ENCODE data around the gene GTF2E1.
"Not testable (repeated sequence)": the region's sequence is repeated elsewhere in the genome, so short reads cannot be mapped to it uniquely, and the experiment has no call there.

Gene GTF2E1

GRCh38 chr3:120770891-120771290 lies 28.3 kb downstream of the GTF2E1 start:
- Histone ChIP-seq H3K27me3 (ENCODE audit: insufficient read depth, low read depth, severe bottlenecking) (no peaks in the 10 kb centered on the region), H3K4me3 (ENCODE audit: low read depth, low read length) (no peak overlapping the region), H3K27ac (no peak overlapping the region), H3K36me3 (peaks cover 15% of the 10 kb centered on the region), H3K9me3 (ENCODE audit: severe bottlenecking) (no peaks in the 10 kb centered on the region)
- no peak for TF ChIP-seq CTCF (IDR thresholded peaks at IDR 0.05; ENCODE audit: low read depth, low read length)
- no peak for DNase-seq

GRCh38 chr3:120772081-120772480 lies 29.5 kb downstream of the GTF2E1 start:
- DNase-seq, result no peak
- H3K27ac ChIP-seq, result no peak overlapping the region
- no peaks in the 10 kb centered on the region for H3K27me3 ChIP-seq (ENCODE audit: insufficient read depth, low read depth, severe bottlenecking)
- H3K36me3 ChIP-seq, result peaks cover 23% of the 10 kb centered on the region
- no peaks in the 10 kb centered on the region for H3K9me3 ChIP-seq (ENCODE audit: severe bottlenecking)
- H3K4me3 ChIP-seq (ENCODE audit: low read depth, low read length), result no peak overlapping the region
- no peak for TF ChIP-seq CTCF (IDR thresholded peaks at IDR 0.05; ENCODE audit: low read depth, low read length)

- no peak for DNase-seq
- no peaks in the 10 kb centered on the region for H3K27me3 ChIP-seq (ENCODE audit: insufficient read depth, low read depth, severe bottlenecking)
- H3K9me3 ChIP-seq (ENCODE audit: severe bottlenecking), result no peaks in the 10 kb centered on the region
- TF ChIP-seq CTCF (IDR thresholded peaks at IDR 0.05; ENCODE audit: low read depth, low read length), result no peak
- peaks cover 26% of the 10 kb centered on the region for H3K36me3 ChIP-seq
- no peak overlapping the region for H3K27ac ChIP-seq
- no peak overlapping the region for H3K4me3 ChIP-seq (ENCODE audit: low read depth, low read length)
These were observed 31.4 kb downstream of the GTF2E1 start for GRCh38 chr3:120773932-120774331.

DNA sequence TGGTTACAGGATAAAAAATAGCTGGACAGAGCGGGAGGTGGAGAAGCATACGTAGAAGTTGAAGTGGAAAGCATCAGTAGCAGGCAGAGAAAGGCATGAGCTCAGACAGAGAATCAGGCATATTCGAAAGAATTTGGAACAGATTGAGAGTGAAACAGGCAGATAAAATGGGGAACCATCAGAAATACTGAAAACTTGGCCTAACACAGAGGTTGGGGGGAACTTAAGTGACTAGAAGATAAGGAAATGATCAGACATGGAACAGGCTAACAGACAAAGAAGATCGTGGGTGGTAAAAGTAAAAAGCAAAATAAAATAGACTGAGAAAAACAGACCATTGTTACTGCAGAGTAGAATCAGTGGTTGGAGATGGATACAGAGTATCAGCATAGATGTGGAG lies 32.9 kb downstream of the GTF2E1 start:
- Histone ChIP-seq H3K27ac (no peak overlapping the region), H3K27me3 (ENCODE audit: insufficient read depth, low read depth, severe bottlenecking) (no peaks in the 10 kb centered on the region), H3K4me3 (ENCODE audit: low read depth, low read length) (no peak overlapping the region), H3K36me3 (peaks cover 29% of the 10 kb centered on the region), H3K9me3 (ENCODE audit: severe bottlenecking) (no peaks in the 10 kb centered on the region)
- DNase-seq, result no peak
- TF ChIP-seq CTCF (IDR thresholded peaks at IDR 0.05; ENCODE audit: low read depth, low read length), result no peak

DNA sequence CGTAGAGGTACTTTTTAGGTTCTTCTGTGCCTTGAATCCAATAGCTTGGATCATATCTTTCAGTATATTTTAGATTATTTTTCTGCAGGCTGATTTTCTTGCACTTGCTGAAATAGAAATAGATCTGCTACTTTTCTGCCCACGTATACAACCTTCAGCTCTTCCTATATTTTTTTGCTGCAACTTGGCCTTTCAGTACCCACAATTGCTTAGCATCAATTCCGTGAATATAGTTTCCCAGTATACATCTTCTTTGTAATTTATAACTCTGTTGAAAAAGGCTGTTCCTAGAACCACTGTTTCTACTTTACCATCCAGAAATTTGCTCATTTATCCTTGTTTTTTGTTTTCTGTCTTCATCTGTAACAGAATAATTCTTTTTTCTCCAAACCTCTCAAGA lies 36.2 kb downstream of the GTF2E1 start:
- no peaks in the 10 kb centered on the region for H3K27me3 ChIP-seq (ENCODE audit: insufficient read depth, low read depth, severe bottlenecking)
- peaks cover 23% of the 10 kb centered on the region for H3K36me3 ChIP-seq
- H3K9me3 ChIP-seq (ENCODE audit: severe bottlenecking), result no peaks in the 10 kb centered on the region
- no peak for DNase-seq
- no peak for TF ChIP-seq CTCF (IDR thresholded peaks at IDR 0.05; ENCODE audit: low read depth, low read length)
- H3K27ac ChIP-seq, result no peak overlapping the region
- H3K4me3 ChIP-seq (ENCODE audit: low read depth, low read length), result no peak overlapping the region

DNA sequence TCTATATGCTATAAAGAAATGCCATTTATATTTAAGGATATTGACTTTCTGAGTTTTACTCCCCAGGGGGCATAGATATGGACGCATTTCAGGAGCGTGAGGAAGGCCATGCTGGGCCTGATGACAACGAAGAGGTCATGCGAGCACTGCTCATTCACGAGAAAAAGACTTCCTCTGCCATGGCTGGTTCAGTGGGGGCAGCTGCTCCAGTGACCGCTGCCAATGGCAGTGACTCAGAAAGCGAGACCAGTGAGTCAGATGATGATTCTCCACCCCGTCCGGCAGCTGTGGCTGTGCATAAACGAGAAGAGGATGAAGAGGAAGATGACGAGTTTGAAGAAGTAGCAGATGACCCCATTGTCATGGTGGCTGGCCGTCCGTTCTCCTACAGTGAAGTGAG lies 38.4 kb downstream of the GTF2E1 start:
- TF ChIP-seq CTCF (IDR thresholded peaks at IDR 0.05; ENCODE audit: low read depth, low read length), result no peak
- Histone ChIP-seq H3K27me3 (ENCODE audit: insufficient read depth, low read depth, severe bottlenecking) (no peaks in the 10 kb centered on the region), H3K9me3 (ENCODE audit: severe bottlenecking) (no peaks in the 10 kb centered on the region), H3K4me3 (ENCODE audit: low read depth, low read length) (no peak overlapping the region), H3K36me3 (peaks cover 23% of the 10 kb centered on the region), H3K27ac (no peak overlapping the region)
- DNase-seq, result no peak

GRCh38 chr3:120785832-120786231 lies 43.3 kb downstream of the GTF2E1 start:
- not testable (repeated sequence) for H3K9me3 ChIP-seq (ENCODE audit: severe bottlenecking); H3K36me3 ChIP-seq; H3K27me3 ChIP-seq (ENCODE audit: insufficient read depth, low read depth, severe bottlenecking); H3K27ac ChIP-seq; H3K4me3 ChIP-seq (ENCODE audit: low read depth, low read length); DNase-seq
